ENCODE data around the gene NKX6-1. TPM values are rescaled to one million over a fixed set of nuclear protein-coding genes. Genes with fewer than 3 reads are reported as not detected.

NKX6-1 gene
- total RNA-seq, 1 donor from 2014 or later = not detected

DNA sequence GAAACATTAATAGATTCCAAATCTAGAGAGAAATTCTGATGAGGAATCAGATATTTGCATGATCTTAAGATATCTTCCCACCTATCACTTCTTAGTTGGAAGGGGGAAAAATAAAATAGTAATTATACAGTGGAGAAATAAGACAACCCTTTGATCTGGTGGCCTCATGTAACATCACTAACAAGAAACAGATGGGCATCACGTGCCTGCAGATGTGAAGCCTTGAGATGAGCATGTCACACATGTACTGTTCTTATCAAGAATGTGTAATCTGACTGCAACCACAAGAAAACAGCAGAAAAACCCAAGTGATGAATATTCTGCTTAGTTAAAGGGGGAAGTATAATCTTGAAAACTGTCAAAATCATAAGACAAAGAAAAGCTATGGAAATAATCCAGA is 31.4 kb upstream of the NKX6-1 start:
- DNase-seq (ENCODE audit: low read depth) = no peak

DNA sequence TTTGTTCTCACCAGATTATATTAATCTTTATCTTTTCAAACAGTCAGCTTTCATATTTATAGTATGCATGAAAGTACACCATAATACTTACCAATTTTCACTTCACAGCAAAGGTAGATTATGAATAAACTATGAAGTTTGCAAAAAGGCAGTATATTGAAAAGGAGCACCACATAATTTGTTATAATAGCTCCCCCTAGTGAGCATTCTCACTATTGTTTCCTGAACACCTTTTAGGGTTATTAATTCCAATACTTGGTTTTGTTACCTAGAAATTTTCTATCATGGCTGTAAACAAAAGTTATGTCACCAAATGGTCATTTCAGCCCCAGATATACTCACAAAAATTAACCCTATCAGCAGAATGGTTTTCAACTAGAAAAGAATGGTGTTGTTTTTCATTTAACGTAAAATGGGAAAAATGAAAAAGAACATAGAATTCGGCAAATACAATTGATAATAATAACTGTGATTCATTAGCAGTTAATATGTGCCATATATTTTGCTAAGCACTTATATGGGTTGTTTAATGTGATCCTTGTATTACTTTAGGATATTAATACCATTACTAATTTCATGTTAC is 30.2 kb upstream of the NKX6-1 start:
- no peak for DNase-seq (ENCODE audit: low read depth)
- TF ChIP-seq, protein P1, sequence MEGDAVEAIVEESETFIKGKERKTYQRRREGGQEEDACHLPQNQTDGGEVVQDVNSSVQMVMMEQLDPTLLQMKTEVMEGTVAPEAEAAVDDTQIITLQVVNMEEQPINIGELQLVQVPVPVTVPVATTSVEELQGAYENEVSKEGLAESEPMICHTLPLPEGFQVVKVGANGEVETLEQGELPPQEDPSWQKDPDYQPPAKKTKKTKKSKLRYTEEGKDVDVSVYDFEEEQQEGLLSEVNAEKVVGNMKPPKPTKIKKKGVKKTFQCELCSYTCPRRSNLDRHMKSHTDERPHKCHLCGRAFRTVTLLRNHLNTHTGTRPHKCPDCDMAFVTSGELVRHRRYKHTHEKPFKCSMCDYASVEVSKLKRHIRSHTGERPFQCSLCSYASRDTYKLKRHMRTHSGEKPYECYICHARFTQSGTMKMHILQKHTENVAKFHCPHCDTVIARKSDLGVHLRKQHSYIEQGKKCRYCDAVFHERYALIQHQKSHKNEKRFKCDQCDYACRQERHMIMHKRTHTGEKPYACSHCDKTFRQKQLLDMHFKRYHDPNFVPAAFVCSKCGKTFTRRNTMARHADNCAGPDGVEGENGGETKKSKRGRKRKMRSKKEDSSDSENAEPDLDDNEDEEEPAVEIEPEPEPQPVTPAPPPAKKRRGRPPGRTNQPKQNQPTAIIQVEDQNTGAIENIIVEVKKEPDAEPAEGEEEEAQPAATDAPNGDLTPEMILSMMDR (IDR thresholded peaks at IDR 0.05; ENCODE audit: insufficient read depth, low read length, poor library complexity, severe bottlenecking) = peak; percentile 60
- Histone ChIP-seq H3K4me3 (ENCODE audit: low read depth, low read length) (no peak overlapping the region), H3K36me3 (ENCODE audit: control insufficient read depth, insufficient read depth, low read length) (no peaks in the 10 kb centered on the region), H3K27me3 (ENCODE audit: control insufficient read depth, insufficient read depth, low read length) (no peaks in the 10 kb centered on the region)

More for the DNA sequence above, 31.4 kb upstream of the NKX6-1 start:
- H3K36me3 ChIP-seq (ENCODE audit: control insufficient read depth, insufficient read depth, low read length) = no peaks in the 10 kb centered on the region
- TF ChIP-seq, protein P1 (IDR thresholded peaks at IDR 0.05; ENCODE audit: insufficient read depth, low read length, poor library complexity, severe bottlenecking) = no peak
- no peaks in the 10 kb centered on the region for H3K27me3 ChIP-seq (ENCODE audit: control insufficient read depth, insufficient read depth, low read length)
- no peak overlapping the region for H3K4me3 ChIP-seq (ENCODE audit: low read depth, low read length)

DNA sequence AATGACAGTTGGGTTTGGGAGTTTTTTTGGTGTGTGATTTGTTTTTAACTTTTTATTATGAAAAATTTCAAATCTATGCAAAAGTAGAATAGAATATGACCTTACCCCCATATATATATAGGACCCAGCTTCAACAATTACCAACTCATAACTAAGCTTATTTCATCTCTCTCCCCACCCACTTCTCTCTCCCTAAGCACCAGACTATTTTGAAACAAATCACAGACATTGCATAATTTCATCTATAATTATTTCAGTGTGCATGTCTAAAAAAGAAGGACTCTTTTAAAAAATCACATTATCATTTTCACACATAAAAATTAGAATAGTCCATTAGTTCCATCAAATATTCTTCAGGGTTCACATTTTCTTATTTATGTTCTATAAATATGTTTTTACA is 28.3 kb upstream of the NKX6-1 start:
- DNase-seq (ENCODE audit: low read depth) = no peak
- TF ChIP-seq, protein P1 (IDR thresholded peaks at IDR 0.05; ENCODE audit: insufficient read depth, low read length, poor library complexity, severe bottlenecking) = no peak
- no peaks in the 10 kb centered on the region for H3K36me3 ChIP-seq (ENCODE audit: control insufficient read depth, insufficient read depth, low read length)
- no peaks in the 10 kb centered on the region for H3K27me3 ChIP-seq (ENCODE audit: control insufficient read depth, insufficient read depth, low read length)
- no peak overlapping the region for H3K4me3 ChIP-seq (ENCODE audit: low read depth, low read length)

DNA sequence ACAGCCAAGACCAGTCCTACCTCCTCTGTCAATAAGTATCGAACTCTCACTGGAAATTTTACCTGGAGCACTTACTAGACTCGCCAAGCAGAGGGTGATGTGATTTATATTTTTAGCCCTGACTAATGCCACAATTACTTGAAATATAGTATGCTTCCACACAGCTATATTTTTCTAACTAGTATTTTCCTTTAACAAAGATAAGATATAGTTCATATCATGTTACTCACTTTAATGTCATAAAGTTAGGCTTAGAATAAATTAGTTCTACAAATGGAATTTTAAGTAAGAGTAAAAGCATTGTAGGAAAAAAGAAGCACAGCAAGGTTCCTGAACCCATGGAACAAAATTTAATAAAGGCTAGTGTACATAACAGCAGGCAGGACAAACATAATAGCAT is 16.0 kb upstream of the NKX6-1 start:
- Histone ChIP-seq H3K27me3 (ENCODE audit: control insufficient read depth, insufficient read depth, low read length) (no peaks in the 10 kb centered on the region), H3K4me3 (ENCODE audit: low read depth, low read length) (no peak overlapping the region), H3K36me3 (ENCODE audit: control insufficient read depth, insufficient read depth, low read length) (no peaks in the 10 kb centered on the region)
- TF ChIP-seq, protein P1 (IDR thresholded peaks at IDR 0.05; ENCODE audit: insufficient read depth, low read length, poor library complexity, severe bottlenecking) = no peak
- no peak for DNase-seq (ENCODE audit: low read depth)

DNA sequence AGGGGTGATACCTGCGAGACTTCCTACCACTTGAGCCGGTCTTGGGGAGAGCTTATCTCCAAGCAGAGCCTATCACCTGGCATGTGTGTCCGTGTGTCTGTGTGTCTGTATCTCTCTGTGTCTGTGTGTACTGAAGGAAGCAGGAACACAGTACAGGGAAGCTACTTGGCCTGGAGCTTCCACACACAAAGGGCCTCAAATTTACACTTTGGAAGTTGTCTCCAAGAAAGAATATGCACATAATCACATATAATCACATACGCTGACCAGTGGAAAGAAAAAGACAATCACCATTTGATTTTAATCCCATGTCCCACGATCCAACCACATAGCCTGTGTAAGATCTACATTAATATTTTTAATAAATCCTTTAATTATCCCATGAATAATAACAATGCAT is 13.2 kb upstream of the NKX6-1 start:
- DNase-seq (ENCODE audit: low read depth) = no peak
- Histone ChIP-seq H3K27me3 (ENCODE audit: control insufficient read depth, insufficient read depth, low read length) (peaks cover 3% of the 10 kb centered on the region), H3K4me3 (ENCODE audit: low read depth, low read length) (no peak overlapping the region), H3K36me3 (ENCODE audit: control insufficient read depth, insufficient read depth, low read length) (no peaks in the 10 kb centered on the region)
- TF ChIP-seq, protein P1 (IDR thresholded peaks at IDR 0.05; ENCODE audit: insufficient read depth, low read length, poor library complexity, severe bottlenecking) = no peak

DNA sequence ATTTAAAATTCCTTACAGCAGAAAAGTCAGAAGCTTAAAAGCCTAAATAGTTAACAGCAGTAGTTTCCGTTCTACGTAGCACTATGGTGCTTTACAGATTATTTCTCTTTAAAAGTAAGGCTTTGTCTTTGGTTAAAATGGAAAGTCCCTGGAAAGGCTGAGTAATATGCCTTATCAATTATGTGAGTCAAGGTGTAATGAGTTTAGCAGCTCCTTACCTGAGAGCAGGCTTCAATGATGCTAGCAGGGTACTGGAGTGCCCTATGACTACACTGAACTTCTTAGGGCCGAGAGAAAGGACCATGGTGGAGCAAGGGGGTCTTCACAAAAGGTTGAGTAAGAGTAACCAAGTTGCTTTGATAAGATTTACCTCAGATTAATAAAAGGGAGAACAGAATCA is 12.6 kb upstream of the NKX6-1 start:
- no peak overlapping the region for H3K4me3 ChIP-seq (ENCODE audit: low read depth, low read length)
- no peak for DNase-seq (ENCODE audit: low read depth)
- no peaks in the 10 kb centered on the region for H3K36me3 ChIP-seq (ENCODE audit: control insufficient read depth, insufficient read depth, low read length)
- H3K27me3 ChIP-seq (ENCODE audit: control insufficient read depth, insufficient read depth, low read length) = peaks cover 3% of the 10 kb centered on the region
- TF ChIP-seq, protein P1 (IDR thresholded peaks at IDR 0.05; ENCODE audit: insufficient read depth, low read length, poor library complexity, severe bottlenecking) = no peak

Data from kidney epithelial cell (primary cell).